HepG2 (cell line): Measurements from ENCODE around the gene ZBTB22. TPM values are rescaled to one million over a fixed set of nuclear protein-coding genes. Genes with fewer than 3 reads are reported as not detected.

Experiments used
- CBX1 ChIP-seq: IDR thresholded peaks from one replicate; pipeline ENCODE4 v1.6.1; 2016; ENCODE audit warnings: antibody characterized with exemption, low read depth
- GMEB1 ChIP-seq: sonication (generic); formaldehyde crosslinking; IDR thresholded peaks from 2 replicates; pipeline ENCODE4 v1.5.1; 2020; ENCODE audit warnings: missing genetic modification reagents, mild to moderate bottlenecking, borderline replicate concordance
- HIC2 ChIP-seq: sonication (generic); formaldehyde crosslinking; IDR thresholded peaks from 2 replicates; pipeline ENCODE4 v1.9.0; 2022; ENCODE audit warnings: low read depth, missing genetic modification reagents
- KDM5A ChIP-seq: fragments of 200-600 bp; sonication (generic); IDR thresholded peaks from 2 replicates; pipeline ENCODE4 v1.7.0; 2018; ENCODE audit warnings: antibody characterized with exemption, mild to moderate bottlenecking, low read length, borderline replicate concordance
- NFATC3 ChIP-seq: sonication (generic); formaldehyde crosslinking; IDR thresholded peaks from 2 replicates; pipeline ENCODE4 v1.5.1; 2020; ENCODE audit warnings: mild to moderate bottlenecking, missing genetic modification reagents
- PHF5A ChIP-seq: IDR thresholded peaks from one replicate; pipeline ENCODE4 v1.6.1; 2018; ENCODE audit warnings: low read depth, missing genetic modification reagents; ENCODE audit not compliant: unreplicated experiment
- SP2 ChIP-seq: sonication (generic); formaldehyde crosslinking; IDR thresholded peaks from 2 replicates; pipeline ENCODE4 v1.5.1; 2020; ENCODE audit warnings: mild to moderate bottlenecking, missing genetic modification reagents
- STAT6 ChIP-seq: sonication (generic); formaldehyde crosslinking; IDR thresholded peaks from 2 replicates; pipeline ENCODE4 v1.4.0; 2020; ENCODE audit warnings: missing genetic modification reagents, mild to moderate bottlenecking, borderline replicate concordance
- ZNF552 ChIP-seq: sonication (generic); formaldehyde crosslinking; IDR thresholded peaks from 2 replicates; pipeline ENCODE4 v1.9.0; 2022; ENCODE audit warnings: missing genetic modification reagents, mild to moderate bottlenecking, borderline replicate concordance
- ZNF569 ChIP-seq: sonication (generic); formaldehyde crosslinking; IDR thresholded peaks from 2 replicates; pipeline ENCODE4 v1.5.0; 2020; ENCODE audit warnings: mild to moderate bottlenecking, missing genetic modification reagents, moderate library complexity, borderline replicate concordance
- ZNF598 ChIP-seq: sonication (generic); formaldehyde crosslinking; IDR thresholded peaks from 2 replicates; pipeline ENCODE4 v1.5.1; 2020; ENCODE audit warnings: mild to moderate bottlenecking, missing genetic modification reagents, borderline replicate concordance
- ZNF687 ChIP-seq: sonication (generic); formaldehyde crosslinking; IDR thresholded peaks from 2 replicates; pipeline ENCODE4 v1.5.1; 2020; ENCODE audit warnings: mild to moderate bottlenecking, missing genetic modification reagents, moderate library complexity
- ZNF713 ChIP-seq: sonication (generic); formaldehyde crosslinking; IDR thresholded peaks from 2 replicates; pipeline ENCODE4 v1.4.0; 2020; ENCODE audit warnings: mild to moderate bottlenecking, missing genetic modification reagents
- ZNF784 ChIP-seq: sonication (generic); formaldehyde crosslinking; IDR thresholded peaks from 2 replicates; pipeline ENCODE4 v1.5.1; 2020; ENCODE audit warnings: missing genetic modification reagents, mild to moderate bottlenecking, borderline replicate concordance
- ZNF883 ChIP-seq: sonication (generic); formaldehyde crosslinking; IDR thresholded peaks from 2 replicates; pipeline ENCODE4 v1.5.1; 2020; ENCODE audit warnings: mild to moderate bottlenecking, missing genetic modification reagents; ENCODE audit errors: not compliant biosample characterization
- polyA plus RNA-seq, 8 experiments: library from polyadenylated mRNA; depleted of rRNA in 3 of 8; stranded (reverse) in 7 of 8; unstranded in 1 of 8; fragments of >200 nt; fragmentation: Illumina TruSeq in 4 of 8; extraction: Trizol in 4 of 8; gene quantifications; 2 replicates each; pipeline versions ENCODE4 v1.2.1 to v1.2.3, GENCODE V29; 2011 to 2016; ENCODE audit warnings: low read depth in 4 of 8, missing spikeins in 1 of 8, mixed read lengths in 1 of 8; ENCODE audit not compliant: insufficient read depth in 1 of 8
- total RNA-seq, 5 experiments: library from RNA; depleted of rRNA; stranded (reverse); fragments of >200 nt; fragmentation: Illumina TruSeq; extraction: Trizol; gene quantifications; 2 replicates each; pipeline ENCODE4 v1.2.3, GENCODE V29; 2016; ENCODE audit warnings: low read depth in 1 of 5

ZBTB22 gene
- total and polyA plus RNA-seq, 2 of the 13 experiments (the other 11 are each of a cell fraction or from before 2014, with no cell fraction given) = 8.0 to 10.6 TPM

GRCh38 chr6:33313105-33313708 is 4.3 kb downstream of the ZBTB22 start (continued):
- TF ChIP-seq HIC2 (CRISPR knock-in tag) = 0 out of 2 replicates have a peak, but pooled peaks have one; percentile 4
- TF ChIP-seq PHF5A (CRISPR knock-in tag) = no peak
- peak; percentile 72 for TF ChIP-seq ZNF713
- peak; percentile 69; the same call in 1 of the 2 replicates for TF ChIP-seq KDM5A
- 0 out of 2 replicates have a peak, but pooled peaks have one; percentile 49 for TF ChIP-seq STAT6
- peak; percentile 79; the same call in 1 of the 2 replicates for TF ChIP-seq ZNF784
- TF ChIP-seq CBX1 = no peak
- TF ChIP-seq NFATC3 (CRISPR knock-in tag) = 0 out of 2 replicates have a peak, but pooled peaks have one; percentile 39
- TF ChIP-seq ZNF598 (CRISPR knock-in tag) = peak; percentile 71; the same call in 1 of the 2 replicates
- 0 out of 2 replicates have a peak, but pooled peaks have one; percentile 2 for TF ChIP-seq ZNF552 (CRISPR knock-in tag)
- peak; percentile 47; the same call in 1 of the 2 replicates for TF ChIP-seq ZNF687 (CRISPR knock-in tag)
- TF ChIP-seq SP2 (CRISPR knock-in tag) = peak; percentile 23; the same call in 1 of the 2 replicates
- 0 out of 2 replicates have a peak, but pooled peaks have one; percentile 42 for TF ChIP-seq ZNF569
- peak; percentile 18 for TF ChIP-seq ZNF883 (CRISPR knock-in tag)
- peak; percentile 0; the same call in 1 of the 2 replicates for TF ChIP-seq GMEB1
